Skeletal muscle satellite cell (primary cell): ENCODE data around the gene IFNG-AS1. TPM values are rescaled to one million over a fixed set of nuclear protein-coding genes. Genes with fewer than 3 reads are reported as not detected.

ENCODE experiments used
- small RNA-seq: library from RNA; depleted of rRNA; stranded (forward); fragments of <200 nt; gene quantifications from one replicate; pipeline ENCODE3, GENCODE V24; 2012

Gene IFNG-AS1

Small RNA genes lying within 50 kb of the gene (small RNA-seq; reads per million reads assigned to genes)
- gene AC005294.1 = not detected
- gene RPL39P28 = not detected
